HepG2 (cell line): ENCODE results near the gene FXN. TPM values are rescaled to one million over a fixed set of nuclear protein-coding genes. Genes with fewer than 3 reads are reported as not detected.

Source experiments
- HMGXB3 ChIP-seq: sonication (generic); formaldehyde crosslinking; IDR thresholded peaks from 2 replicates; pipeline ENCODE4 v1.4.0; 2020; ENCODE audit warnings: missing genetic modification reagents, borderline replicate concordance
- IRX3 ChIP-seq: sonication (generic); formaldehyde crosslinking; IDR thresholded peaks from 2 replicates; pipeline ENCODE4 v1.8.1; 2023; ENCODE audit warnings: mild to moderate bottlenecking, low read depth, missing genetic modification reagents, borderline replicate concordance
- KDM5A ChIP-seq: fragments of 200-600 bp; sonication (generic); IDR thresholded peaks from 2 replicates; pipeline ENCODE4 v1.7.0; 2018; ENCODE audit warnings: antibody characterized with exemption, mild to moderate bottlenecking, low read length, borderline replicate concordance
- KDM5B ChIP-seq: sonication (generic); formaldehyde crosslinking; IDR thresholded peaks from 2 replicates; pipeline ENCODE4 v1.4.0; 2020; ENCODE audit warnings: missing genetic modification reagents, mild to moderate bottlenecking, borderline replicate concordance
- MXD3 ChIP-seq: IDR thresholded peaks from 2 replicates; pipeline ENCODE4 v1.6.1; 2016; ENCODE audit warnings: mild to moderate bottlenecking, missing biosample characterization, missing genetic modification reagents
- PAF1 ChIP-seq: IDR thresholded peaks from 2 replicates; pipeline ENCODE4 v1.6.1; 2016; ENCODE audit warnings: missing genetic modification reagents, missing compliant biosample characterization
- REL ChIP-seq: sonication (generic); formaldehyde crosslinking; conservative IDR thresholded peaks from 2 replicates; pipeline ENCODE4 v1.8.0; 2022; ENCODE audit warnings: mild to moderate bottlenecking, missing genetic modification reagents, moderate library complexity
- SMAD9 ChIP-seq: sonication (generic); formaldehyde crosslinking; IDR thresholded peaks from 2 replicates; pipeline ENCODE4 v1.5.1; 2020; ENCODE audit warnings: mild to moderate bottlenecking, missing genetic modification reagents
- SOX13 ChIP-seq, 3 experiments: fragments of 450-650 bp in 1 of 3; sonication (generic) in 1 of 3; formaldehyde crosslinking in 1 of 3; IDR thresholded peaks in 2 of 3; conservative IDR thresholded peaks in 1 of 3; 2 replicates each; pipeline versions ENCODE4 v1.5.0 to v1.6.1; 2016 to 2020; ENCODE audit warnings: antibody characterized with exemption in 1 of 3, mild to moderate bottlenecking in 1 of 3, missing compliant biosample characterization in 1 of 3, missing genetic modification reagents in 1 of 3, moderate library complexity in 1 of 3
- SP2 ChIP-seq: sonication (generic); formaldehyde crosslinking; IDR thresholded peaks from 2 replicates; pipeline ENCODE4 v1.5.1; 2020; ENCODE audit warnings: mild to moderate bottlenecking, missing genetic modification reagents
- TIGD3 ChIP-seq: sonication (generic); formaldehyde crosslinking; IDR thresholded peaks from 2 replicates; pipeline ENCODE4 v1.5.1; 2020; ENCODE audit warnings: mild to moderate bottlenecking, missing genetic modification reagents, borderline replicate concordance
- ZNF263 ChIP-seq: sonication (generic); formaldehyde crosslinking; IDR thresholded peaks from 2 replicates; pipeline ENCODE4 v1.4.0; 2020; ENCODE audit warnings: missing genetic modification reagents
- ZNF546 ChIP-seq: sonication (generic); formaldehyde crosslinking; conservative IDR thresholded peaks from 2 replicates; pipeline ENCODE4 v1.8.1; 2023; ENCODE audit warnings: mild to moderate bottlenecking, missing genetic modification reagents
- ZNF607 ChIP-seq: sonication (generic); formaldehyde crosslinking; IDR thresholded peaks from 2 replicates; pipeline ENCODE4 v1.5.1; 2020; ENCODE audit warnings: missing genetic modification reagents, mild to moderate bottlenecking, borderline replicate concordance
- ZNF609 ChIP-seq: sonication (generic); formaldehyde crosslinking; IDR thresholded peaks from 2 replicates; pipeline ENCODE4 v1.4.0; 2020; ENCODE audit warnings: mild to moderate bottlenecking, missing genetic modification reagents, borderline replicate concordance
- polyA plus RNA-seq, 8 experiments: library from polyadenylated mRNA; depleted of rRNA in 3 of 8; stranded (reverse) in 7 of 8; unstranded in 1 of 8; fragments of >200 nt; fragmentation: Illumina TruSeq in 4 of 8; extraction: Trizol in 4 of 8; gene quantifications; 2 replicates each; pipeline versions ENCODE4 v1.2.1 to v1.2.3, GENCODE V29; 2011 to 2016; ENCODE audit warnings: low read depth in 4 of 8, missing spikeins in 1 of 8, mixed read lengths in 1 of 8; ENCODE audit not compliant: insufficient read depth in 1 of 8
- total RNA-seq, 5 experiments: library from RNA; depleted of rRNA; stranded (reverse); fragments of >200 nt; fragmentation: Illumina TruSeq; extraction: Trizol; gene quantifications; 2 replicates each; pipeline ENCODE4 v1.2.3, GENCODE V29; 2016; ENCODE audit warnings: low read depth in 1 of 5

FXN gene
- total and polyA plus RNA-seq, 2 of the 13 experiments (the other 11 are each of a cell fraction or from before 2014, with no cell fraction given), result 24.1 to 26.0 TPM

GRCh38 chr9:69035438-69036308 lies at the start of gene FXN (continued):
- TF ChIP-seq REL (CRISPR knock-in tag) (0 out of 2 replicates have a peak, but pooled peaks have one; percentile 23), TIGD3 (CRISPR knock-in tag) (no peak), MXD3 (CRISPR knock-in tag) (peak; percentile 78; the same call in 1 of the 2 replicates), ZNF546 (CRISPR knock-in tag) (0 out of 2 replicates have a peak, but pooled peaks have one; percentile 25), HMGXB3 (peak; percentile 64; the same call in 1 of the 2 replicates), SMAD9 (no peak), ZNF609 (peak; percentile 31; the same call in 1 of the 2 replicates), SP2 (no peak), IRX3 (0 out of 2 replicates have a peak, but pooled peaks have one; percentile 44), ZNF263 (CRISPR knock-in tag) (0 out of 2 replicates have a peak, but pooled peaks have one; percentile 39), ZNF607 (0 out of 2 replicates have a peak, but pooled peaks have one; percentile 19), PAF1 (CRISPR knock-in tag) (no peak), KDM5A (0 out of 2 replicates have a peak, but pooled peaks have one; percentile 40), SOX13 (IDR thresholded peaks at IDR 0.05) (no peak), SOX13 (CRISPR knock-in tag; conservative IDR thresholded peaks at IDR 0.05 in 1 of 2, IDR thresholded peaks at IDR 0.05 in 1 of 2) (peak in 1 of 2 experiments; percentile 64; a peak in 1 of 4 replicates), KDM5B (CRISPR knock-in tag) (peak; percentile 68; the same call in 1 of the 2 replicates)
